ENCODE results near the gene SFTPA2. TPM values are rescaled to one million over a fixed set of nuclear protein-coding genes. Genes with fewer than 3 reads are reported as not detected.

The SFTPA2 gene
- total and polyA plus RNA-seq, 2 of the 4 experiments (the other 2 are of a cell fraction), result not detected

DNA sequence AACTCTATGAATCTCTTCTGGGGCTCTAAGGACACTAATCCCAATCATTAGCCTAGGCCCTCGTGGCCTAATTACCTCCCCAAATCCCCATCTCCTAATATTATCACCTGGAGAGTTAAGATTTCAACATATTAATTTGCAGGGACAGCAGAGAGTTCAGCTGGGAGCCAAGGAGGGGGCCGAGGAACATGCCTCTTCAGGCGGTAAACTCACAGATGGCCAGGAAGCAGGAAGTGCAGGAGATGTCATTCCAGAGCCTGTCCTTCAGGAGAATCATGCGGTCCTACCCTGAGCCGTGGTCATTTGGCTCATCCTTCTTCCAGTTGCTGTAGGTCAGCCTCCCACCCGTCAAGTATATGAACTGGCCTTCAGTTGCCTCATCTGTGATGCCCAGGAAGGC is 21.9 kb upstream of the SFTPA2 start:
- TF ChIP-seq MAFK (IDR thresholded peaks at IDR 0.05; ENCODE audit: low read depth, low read length), result no peak
- H3K4me2 ChIP-seq (ENCODE audit: low read depth, low read length), result no peak overlapping the region
- H2AK9ac ChIP-seq (replicated peaks; ENCODE audit: low read depth, low read length, poor library complexity), result no peak overlapping the region
- H4K8ac ChIP-seq (ENCODE audit: low read depth in 2 of 2, low read length in 2 of 2), result no peak overlapping the region
- H3K36me3 ChIP-seq (ENCODE audit: control insufficient read depth, insufficient read depth, low read length), result no peaks in the 10 kb centered on the region
- H2AFZ ChIP-seq (replicated peaks; ENCODE audit: low read length, poor library complexity), result no peak overlapping the region
- 93% methylated on average over 3 of the region's 6 CpGs; no CpG with 5 or more reads in 1 of the 2 experiments for WGBS, 2 experiments (ENCODE audit: extremely low coverage in 2 of 2, insufficient read length in 1 of 2)
- peaks cover 28% of the 10 kb centered on the region for H3K27me3 ChIP-seq (ENCODE audit: control insufficient read depth, insufficient read depth, low read length)
- H3K4me1 ChIP-seq (ENCODE audit: control insufficient read depth, insufficient read depth, low read length), result no peaks in the 10 kb centered on the region
- no peak overlapping the region for H3K14ac ChIP-seq (replicated peaks; ENCODE audit: low read depth, low read length)
- H2BK120ac ChIP-seq (ENCODE audit: low read depth, low read length), result no peak overlapping the region
- no peak overlapping the region for H4K5ac ChIP-seq (ENCODE audit: low read depth, low read length)
- H4K91ac ChIP-seq (ENCODE audit: insufficient read depth, low read depth, low read length), result no peak overlapping the region
- no peak overlapping the region for H2AK5ac ChIP-seq (ENCODE audit: low read depth, low read length)
- dilution Hi-C loops (cut with HindIII; ENCODE audit: low sequenced_read_pairs, unreplicated experiment) (no loop called here), intact Hi-C loops (cut with micrococcal nuclease) (no loop called here), in situ Hi-C loops (cut with MboI; ENCODE audit: low sequenced_read_pairs) (no loop called here)
- no peak overlapping the region for H3K27ac ChIP-seq (ENCODE audit: insufficient read depth, low read length)
- H3K56ac ChIP-seq (ENCODE audit: extremely low read depth, insufficient read depth, low read length), result no peak overlapping the region
- ATAC-seq (ENCODE audit: low read depth) (no peak), DNase-seq (no peak)
- no peaks in the 10 kb centered on the region for H3K9me1 ChIP-seq (ENCODE audit: insufficient read depth, low read length)
- H2BK15ac ChIP-seq (ENCODE audit: low read depth, low read length), result no peak overlapping the region
- no peaks in the 10 kb centered on the region for H3K9me3 ChIP-seq (ENCODE audit: control insufficient read depth, insufficient read depth, low read length)
- H3K9ac ChIP-seq (ENCODE audit: low read depth, low read length), result no peak overlapping the region
- no peak overlapping the region for H2BK5ac ChIP-seq (ENCODE audit: low read depth, low read length, poor library complexity, severe bottlenecking)
- H3K79me1 ChIP-seq (ENCODE audit: low read depth in 1 of 2, low read length in 2 of 2), result no peaks in the 10 kb centered on the region
- CTCF ChIA-PET, result no interaction called here
- H4K20me1 ChIP-seq (ENCODE audit: insufficient read depth, low read length), result no peaks in the 10 kb centered on the region
- BruUV-seq (replicated peaks), result no TSS peak
- no peak overlapping the region for H3K18ac ChIP-seq (ENCODE audit: low read depth, low read length)
- no peak overlapping the region for H3K4me3 ChIP-seq (ENCODE audit: insufficient read depth, low read depth, low read length)
- H3K23ac ChIP-seq (ENCODE audit: low read depth, low read length), result no peak overlapping the region
- no peak overlapping the region for H3K4ac ChIP-seq (ENCODE audit: low read depth, low read length)
- POLR2A ChIA-PET (ENCODE audit: unreplicated experiment), result no interaction called here
- H2BK20ac ChIP-seq (ENCODE audit: low read depth, low read length), result no peak overlapping the region
